IPS-18c (cell line): ENCODE results near the gene ADPRS.
A peak's percentile ranks its signal among the peaks of the same experiment; 100 is the strongest.

Experiments
- H3K4me3 ChIP-seq: 2 replicates; pipeline ENCODE4 v1.7.0; 2013; ENCODE audit warnings: low read depth, mild to moderate bottlenecking, low read length, moderate library complexity; ENCODE audit not compliant: insufficient read depth
- H3K9me3 ChIP-seq: one replicate; pipeline ENCODE4 v1.6.1; 2013; ENCODE audit warnings: mild to moderate bottlenecking, low read length, moderate library complexity; ENCODE audit not compliant: control insufficient read depth, insufficient read depth

The ADPRS gene, protein sequence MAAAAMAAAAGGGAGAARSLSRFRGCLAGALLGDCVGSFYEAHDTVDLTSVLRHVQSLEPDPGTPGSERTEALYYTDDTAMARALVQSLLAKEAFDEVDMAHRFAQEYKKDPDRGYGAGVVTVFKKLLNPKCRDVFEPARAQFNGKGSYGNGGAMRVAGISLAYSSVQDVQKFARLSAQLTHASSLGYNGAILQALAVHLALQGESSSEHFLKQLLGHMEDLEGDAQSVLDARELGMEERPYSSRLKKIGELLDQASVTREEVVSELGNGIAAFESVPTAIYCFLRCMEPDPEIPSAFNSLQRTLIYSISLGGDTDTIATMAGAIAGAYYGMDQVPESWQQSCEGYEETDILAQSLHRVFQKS

DNA sequence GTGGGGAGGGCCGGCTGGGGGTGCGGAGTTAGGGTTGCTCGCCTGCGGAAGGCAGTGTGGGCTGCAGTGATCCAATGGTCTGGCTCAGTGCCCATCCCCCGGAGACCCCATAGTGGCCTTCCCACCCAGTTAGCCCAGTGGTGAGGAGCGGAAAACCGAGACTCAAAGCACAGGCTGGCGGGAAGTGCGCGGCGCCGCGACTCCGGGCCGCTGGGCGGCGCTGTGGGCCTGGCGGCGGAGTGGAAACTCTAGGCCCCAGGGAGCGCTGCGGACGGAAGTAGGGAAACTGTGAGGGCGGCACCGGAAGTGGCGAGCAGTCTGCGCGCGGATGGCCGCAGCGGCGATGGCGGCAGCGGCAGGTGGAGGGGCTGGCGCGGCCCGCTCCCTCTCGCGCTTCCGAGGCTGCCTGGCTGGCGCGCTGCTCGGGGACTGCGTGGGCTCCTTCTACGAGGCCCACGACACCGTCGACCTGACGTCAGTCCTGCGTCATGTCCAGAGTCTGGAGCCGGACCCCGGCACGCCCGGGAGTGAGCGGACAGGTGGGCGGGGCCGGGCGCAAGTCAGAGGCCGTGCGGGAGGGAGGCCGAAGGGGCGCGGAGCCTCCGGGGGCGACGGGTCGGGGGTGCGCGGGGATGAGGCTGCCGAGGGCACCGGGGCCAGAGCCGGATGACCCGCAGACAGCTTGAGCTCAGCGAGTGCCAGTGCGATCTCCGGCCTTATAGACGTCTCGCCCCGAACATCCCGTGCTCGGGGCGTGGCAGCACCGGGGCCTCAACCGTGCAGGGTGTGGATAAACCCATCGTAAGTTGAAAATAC lies at the start of gene ADPRS:
TSS of gene ADPRS (plus strand) at position 316 of the 816 bp plus-strand sequence. CDS start at position 329, 13 bp downstream.
- H3K9me3 ChIP-seq: no peaks in the 10 kb centered on the region
- peak within 1 kb of the TSS; percentile 94 for H3K4me3 ChIP-seq

DNA sequence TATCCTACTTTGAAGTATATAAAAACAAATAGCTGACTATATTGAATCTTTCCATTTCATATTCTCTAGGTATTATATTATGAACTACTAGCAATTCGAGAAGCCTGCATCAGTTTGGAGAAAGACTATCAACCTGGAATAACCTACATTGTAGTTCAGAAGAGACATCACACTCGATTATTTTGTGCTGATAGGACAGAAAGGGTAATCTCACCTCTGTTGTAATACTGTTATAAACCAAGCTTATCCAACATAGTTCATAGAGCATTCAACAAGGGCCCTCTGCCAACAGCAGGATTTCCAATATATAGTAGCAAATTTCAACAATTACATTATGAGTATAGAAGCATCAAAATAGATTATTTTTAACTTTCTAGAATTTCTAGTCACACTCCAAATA lies 48.5 kb upstream of the ADPRS start:
- Histone ChIP-seq H3K9me3 (no peaks in the 10 kb centered on the region), H3K4me3 (no peak overlapping the region)

DNA sequence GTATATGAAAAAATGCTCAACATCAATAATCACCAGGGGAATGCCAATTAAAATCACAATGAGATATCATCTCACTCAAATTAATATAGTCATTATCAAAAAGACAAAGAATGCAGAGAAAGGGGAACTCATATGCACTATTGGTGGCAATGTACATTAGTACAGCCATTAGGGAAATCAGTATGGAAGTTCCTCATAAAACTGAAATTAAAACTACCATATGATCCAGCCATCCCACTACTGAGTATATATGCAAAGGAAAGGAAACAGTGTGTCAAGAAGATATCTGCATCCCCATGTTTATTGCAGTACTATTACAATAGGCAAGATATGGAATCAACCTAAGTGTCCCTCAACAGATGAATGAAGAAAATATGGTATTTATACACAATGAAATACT lies 36.9 kb upstream of the ADPRS start:
- Histone ChIP-seq H3K4me3 (no peak overlapping the region), H3K9me3 (no peaks in the 10 kb centered on the region)

DNA sequence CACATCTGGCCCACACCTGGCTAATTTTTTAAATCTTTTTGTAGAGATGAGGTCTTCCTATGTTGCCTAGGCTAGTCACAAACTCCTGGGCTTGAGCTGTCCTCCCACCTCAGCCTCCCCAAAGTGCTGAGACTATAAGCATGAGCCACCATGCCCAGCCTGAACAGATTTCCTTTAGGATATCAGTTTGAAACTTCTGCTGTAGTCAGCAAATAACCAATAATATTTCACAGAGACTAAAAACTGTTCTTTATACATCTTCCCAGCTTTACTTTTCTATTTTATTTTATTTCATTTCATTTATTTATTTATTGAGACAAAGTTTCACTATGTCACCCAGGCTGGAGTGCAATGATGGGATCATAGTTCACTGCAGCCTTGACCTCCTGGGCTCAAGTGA lies 34.7 kb upstream of the ADPRS start:
- Histone ChIP-seq H3K4me3 (no peak overlapping the region), H3K9me3 (no peaks in the 10 kb centered on the region)

DNA sequence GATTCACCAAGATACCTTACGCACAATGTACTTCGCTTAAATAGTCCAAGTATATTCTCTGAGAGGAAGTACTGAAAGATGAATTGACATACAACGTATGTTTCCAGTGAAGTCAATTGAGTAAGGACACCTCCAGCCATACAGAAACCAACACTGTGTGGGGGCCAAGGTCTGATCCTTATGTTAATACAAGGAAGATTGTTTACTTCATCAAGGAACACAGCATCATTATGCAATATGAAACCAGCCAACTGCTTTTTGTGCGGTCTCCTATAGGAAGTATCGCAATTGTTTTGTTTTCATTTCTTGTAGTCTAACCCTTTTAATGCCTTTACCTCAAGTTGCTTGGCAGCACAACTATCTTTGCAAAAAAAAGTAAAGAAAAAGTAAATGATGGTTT lies 33.0 kb upstream of the ADPRS start:
- Histone ChIP-seq H3K4me3 (no peak overlapping the region), H3K9me3 (no peaks in the 10 kb centered on the region)

DNA sequence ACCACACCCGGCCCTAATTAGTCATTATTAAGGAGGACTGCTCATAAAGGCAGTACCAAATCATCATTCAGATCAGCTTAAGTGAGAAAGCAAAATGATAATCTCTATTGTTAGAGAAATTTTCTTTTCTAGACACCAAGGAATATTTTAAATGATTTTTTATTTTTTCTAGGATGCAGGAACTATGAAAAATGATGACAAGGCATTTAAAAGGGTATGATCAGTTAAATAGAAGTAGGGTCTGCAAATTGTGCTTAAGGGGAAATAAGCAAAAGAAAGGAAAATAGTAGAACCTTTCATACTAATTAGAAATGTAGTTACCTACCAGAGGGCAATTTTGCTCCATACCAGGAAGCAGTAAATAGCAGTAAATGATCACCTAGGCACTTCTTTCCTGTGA lies 26.4 kb upstream of the ADPRS start:
- Histone ChIP-seq H3K4me3 (no peak overlapping the region), H3K9me3 (no peaks in the 10 kb centered on the region)

DNA sequence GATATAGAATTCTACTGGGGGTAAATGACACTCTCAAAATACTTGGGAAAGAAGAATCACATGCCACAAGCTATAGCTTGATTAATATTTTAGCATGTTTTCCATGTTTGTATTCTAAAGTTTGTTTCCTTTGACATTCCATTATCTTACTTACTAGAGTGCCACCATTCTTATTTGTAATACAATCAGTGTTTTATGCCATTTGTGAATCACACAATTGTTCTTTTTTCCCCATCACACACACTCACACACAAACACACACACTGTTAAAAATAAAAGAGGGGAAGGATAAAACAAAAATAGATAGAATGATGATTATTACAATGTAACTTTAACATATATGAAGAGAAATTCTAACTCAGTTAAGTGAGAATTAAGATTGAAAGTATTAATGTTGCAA lies 20.8 kb upstream of the ADPRS start:
- no peak overlapping the region for H3K4me3 ChIP-seq
- H3K9me3 ChIP-seq: no peaks in the 10 kb centered on the region

DNA sequence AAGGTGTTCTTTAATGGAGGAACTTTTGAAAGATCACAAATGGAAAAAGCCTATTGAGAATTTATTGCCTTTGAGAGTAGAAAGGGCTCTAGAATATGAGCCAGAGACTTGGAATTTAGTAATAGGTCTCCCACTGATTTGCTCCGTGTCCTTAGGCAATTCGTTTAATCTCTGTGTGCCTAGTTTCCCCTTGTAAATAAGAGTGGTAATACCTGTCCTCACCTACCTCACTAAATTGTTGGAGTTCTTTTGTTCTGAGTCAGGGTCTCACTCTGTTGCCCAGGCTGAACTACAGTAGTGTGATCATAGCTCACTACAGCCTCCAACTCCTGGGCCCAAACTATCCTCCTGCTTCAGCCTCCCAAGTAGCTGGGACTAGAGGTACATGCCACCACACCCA lies 19.8 kb upstream of the ADPRS start:
- Histone ChIP-seq H3K9me3 (no peaks in the 10 kb centered on the region), H3K4me3 (no peak overlapping the region)

DNA sequence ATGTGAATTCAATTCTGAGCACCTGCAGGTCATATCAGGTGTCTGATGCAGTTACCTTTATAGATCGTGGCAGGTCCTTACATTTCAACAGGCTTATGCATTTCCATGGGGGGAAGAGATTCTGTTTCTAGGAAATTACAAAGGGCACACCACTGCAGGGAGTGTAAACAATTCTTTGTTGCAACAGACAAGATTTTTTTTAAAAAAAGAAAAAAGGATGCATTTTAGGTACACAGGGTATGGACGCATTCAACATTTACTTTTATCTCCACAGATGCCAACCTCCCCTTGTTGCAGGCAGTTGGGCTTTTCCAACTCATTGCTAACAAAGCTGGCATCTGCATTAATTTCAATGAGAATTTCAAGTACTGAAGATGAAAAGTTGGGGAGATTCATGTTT lies 18.3 kb upstream of the ADPRS start:
- Histone ChIP-seq H3K9me3 (no peaks in the 10 kb centered on the region), H3K4me3 (no peak overlapping the region)

DNA sequence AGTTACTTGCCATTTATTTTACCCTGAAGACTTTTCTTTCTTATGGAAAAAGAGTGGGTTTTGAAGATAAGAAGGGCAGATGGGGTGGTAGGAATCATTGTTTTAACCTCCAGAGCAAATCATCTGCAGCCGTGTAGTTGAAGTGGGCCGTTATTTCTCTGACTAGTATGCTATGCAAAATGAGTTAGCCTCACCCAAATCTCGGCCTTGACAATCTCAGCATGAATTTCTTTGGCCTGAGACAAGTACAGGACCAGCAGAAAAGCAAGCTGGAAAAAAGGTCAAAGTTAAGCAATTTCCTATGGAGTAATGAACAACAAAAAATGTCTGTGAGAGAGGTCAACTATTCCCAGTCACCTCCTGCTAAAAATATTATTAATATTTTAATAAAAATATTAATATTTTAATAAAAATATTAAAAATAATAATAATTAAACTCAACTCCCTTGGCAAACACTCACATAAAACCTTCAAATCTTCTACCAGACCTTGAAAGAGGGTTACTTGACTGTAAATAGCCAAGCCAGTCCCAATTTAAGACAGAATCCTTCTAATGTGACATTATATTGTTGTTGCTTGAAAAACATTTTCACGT lies 11.6 kb upstream of the ADPRS start:
- Histone ChIP-seq H3K9me3 (no peaks in the 10 kb centered on the region), H3K4me3 (no peak overlapping the region)

DNA sequence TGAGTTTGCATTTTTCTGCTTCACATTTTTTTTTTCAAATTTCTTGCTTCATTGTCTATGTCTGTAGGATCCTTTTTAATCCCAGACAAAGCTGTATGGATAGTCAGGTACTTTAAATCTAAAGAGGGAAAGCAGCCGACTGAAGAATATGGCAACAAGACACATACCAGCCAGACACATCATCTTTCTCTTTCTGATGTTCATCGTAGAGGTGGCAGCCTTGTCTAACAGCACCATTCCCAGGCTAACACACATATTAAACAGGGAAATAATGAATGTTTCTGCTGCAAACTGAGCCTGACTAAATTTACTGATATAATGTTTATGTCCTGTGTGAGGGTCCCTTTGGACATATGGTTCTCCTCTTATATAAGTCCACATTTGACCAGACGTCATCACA lies 8.5 kb upstream of the ADPRS start:
- Histone ChIP-seq H3K4me3 (no peak overlapping the region), H3K9me3 (no peaks in the 10 kb centered on the region)

DNA sequence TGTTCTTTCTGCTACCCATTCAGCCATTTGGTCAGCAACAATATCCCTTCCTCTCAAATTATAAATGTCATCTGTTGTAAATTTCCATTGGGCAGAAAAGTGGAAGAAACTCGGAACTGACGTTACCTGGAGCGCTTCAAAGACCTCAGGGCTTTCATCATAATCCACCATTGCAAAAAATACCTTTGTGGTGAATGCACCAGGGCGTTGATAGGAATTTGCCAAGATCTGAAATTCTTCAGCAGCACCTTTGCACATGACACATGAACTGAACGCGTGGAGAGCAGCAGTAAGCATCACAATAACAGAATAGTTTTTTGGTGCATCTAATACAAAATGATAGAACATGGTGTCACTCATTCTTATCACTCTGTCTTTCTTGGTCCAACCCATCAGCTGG lies 7.9 kb upstream of the ADPRS start:
- H3K9me3 ChIP-seq: no peaks in the 10 kb centered on the region
- no peak overlapping the region for H3K4me3 ChIP-seq

DNA sequence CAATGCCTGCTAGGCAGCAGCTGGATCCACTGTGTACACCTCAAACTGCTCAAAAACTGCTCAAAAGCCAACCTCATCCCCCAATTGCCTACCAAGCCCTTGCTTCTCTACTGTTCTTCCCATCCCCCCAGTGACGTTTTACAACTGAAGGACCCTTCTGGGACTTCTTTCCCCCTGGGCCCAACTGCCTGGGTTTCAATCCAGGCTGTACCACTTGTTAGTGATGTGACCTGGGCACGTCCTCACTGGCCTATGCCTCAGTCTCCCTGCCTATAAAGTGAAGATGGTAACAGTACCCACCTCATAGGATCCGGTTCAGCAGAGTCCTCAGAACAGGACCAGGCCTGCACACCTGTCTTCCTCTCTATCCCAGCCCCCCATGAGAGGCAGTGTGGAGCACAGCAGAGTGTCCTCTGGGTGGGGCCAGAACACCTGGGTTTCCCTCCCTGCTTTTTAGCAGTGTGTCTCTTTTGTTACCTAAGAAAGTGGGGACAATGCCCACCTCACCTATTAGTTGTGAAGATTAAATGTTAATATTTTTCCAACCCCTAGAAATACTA lies 6.7 kb upstream of the ADPRS start:
- Histone ChIP-seq H3K4me3 (no peak overlapping the region), H3K9me3 (no peaks in the 10 kb centered on the region)

DNA sequence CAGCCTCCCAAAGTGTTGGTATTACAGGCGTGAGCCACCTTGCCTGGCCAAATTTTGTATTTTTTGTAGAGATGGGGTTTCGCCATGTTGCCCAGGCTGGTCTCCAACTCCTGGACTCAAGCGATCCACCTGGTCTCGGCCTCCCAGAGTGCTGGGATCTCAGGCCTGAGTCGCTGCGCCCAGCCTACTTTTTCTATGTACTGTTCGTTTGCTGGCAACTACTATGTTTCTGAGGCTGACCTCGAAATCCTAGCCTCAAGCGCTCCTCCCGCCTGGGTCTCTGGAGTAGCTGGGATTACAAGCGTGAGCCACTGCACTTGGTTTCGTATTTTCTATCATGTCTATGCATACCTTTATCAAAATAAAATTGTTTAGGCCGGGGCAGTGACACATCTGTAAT lies 5.5 kb upstream of the ADPRS start:
- Histone ChIP-seq H3K9me3 (no peaks in the 10 kb centered on the region), H3K4me3 (no peak overlapping the region)

DNA sequence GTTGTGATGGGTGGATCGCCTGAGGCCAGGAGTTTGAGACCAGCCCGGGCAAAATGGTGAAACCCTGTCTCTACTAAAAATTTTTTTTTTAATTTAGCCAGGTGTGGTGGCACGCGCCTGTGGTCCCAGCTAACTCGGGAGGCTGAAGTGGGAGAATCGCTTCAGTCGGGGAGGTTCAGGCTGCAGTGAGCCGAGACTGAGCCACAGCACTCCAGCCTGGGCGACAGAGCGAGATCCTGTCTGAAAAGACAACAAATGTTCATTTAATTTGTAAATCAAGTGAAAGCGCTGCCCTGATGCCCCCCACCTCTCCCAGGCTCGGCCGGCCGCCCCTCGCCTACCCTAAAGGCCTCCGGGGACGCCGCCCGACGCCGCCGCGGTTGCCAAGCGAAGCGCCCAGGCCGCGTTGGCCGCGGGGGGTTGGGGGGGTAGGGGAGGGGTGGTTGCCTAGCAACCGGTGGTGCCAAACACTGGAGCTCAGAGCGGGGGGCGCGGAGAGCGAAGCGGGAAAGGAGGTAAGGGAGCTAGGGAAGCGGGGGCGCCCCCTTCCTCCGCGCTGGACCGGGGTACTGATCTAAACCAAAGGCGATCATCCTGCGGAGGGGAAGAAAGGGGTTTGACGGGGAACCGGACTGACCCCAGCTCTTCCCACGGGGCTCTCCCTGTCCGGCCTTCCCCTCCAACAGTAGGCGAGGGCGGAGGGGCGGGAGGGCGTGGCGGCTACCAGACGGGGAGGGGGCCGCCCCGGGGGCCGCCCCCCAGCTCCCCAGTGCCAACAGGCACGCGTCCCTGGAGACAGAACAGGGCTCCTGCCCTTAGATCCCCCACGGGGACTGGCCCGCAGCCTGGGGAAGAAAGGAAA lies 4.8 kb upstream of the ADPRS start, which contains the start of gene TEKT2:
TSS of gene TEKT2 (plus strand) at position 460 of the 862 bp plus-strand sequence. CDS start 828 bp downstream, outside the sequence.
- peak within 1 kb of the TSS; percentile 65 for H3K4me3 ChIP-seq
- H3K9me3 ChIP-seq: no peaks in the 10 kb centered on the region

DNA sequence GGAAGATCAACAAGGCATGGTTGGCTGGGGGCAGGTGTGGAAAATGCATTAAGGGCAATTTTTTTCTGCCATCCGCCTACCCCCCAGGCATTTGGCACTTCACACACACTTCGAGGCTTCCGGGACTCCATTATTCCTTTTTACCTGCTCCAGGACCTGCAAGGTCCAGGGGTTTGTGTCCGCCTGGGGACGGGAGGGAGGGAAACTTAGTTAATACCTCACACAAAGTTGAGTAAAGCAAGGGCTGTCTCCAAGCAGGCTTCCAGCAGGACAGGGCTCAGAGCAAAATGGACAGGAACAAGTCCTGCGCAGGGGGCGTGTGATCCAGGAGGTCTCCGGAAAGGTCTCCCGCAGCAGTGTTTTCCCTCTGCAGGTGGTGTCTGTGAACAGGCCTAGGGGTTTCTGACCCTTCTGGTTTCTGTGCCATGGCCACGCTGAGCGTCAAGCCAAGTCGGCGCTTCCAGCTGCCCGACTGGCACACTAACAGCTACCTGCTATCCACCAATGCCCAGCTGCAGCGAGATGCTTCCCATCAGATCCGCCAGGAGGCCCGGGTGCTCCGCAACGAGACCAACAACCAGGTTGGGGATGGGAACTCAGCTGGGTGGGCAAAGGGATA lies 4.1 kb upstream of the ADPRS start:
- H3K4me3 ChIP-seq: peak overlapping the region; percentile 65

More for the DNA sequence above, 4.1 kb upstream of the ADPRS start:
- H3K9me3 ChIP-seq: no peaks in the 10 kb centered on the region
